Vagina (tissue), 2 donors: ENCODE measurements around the gene ERGIC1.
"Not testable (repeated sequence)": the region's sequence is repeated elsewhere in the genome, so short reads cannot be mapped to it uniquely, and the experiment has no call there.

Experiments used
- CTCF ChIP-seq, 3 experiments: fragments of 450-650 bp in 2 of 3; fragments of 200-600 bp in 1 of 3; sonication (generic) in 1 of 3; IDR thresholded peaks; one replicate each; pipeline ENCODE4 v1.5.1; 2017 to 2019; ENCODE audit warnings: antibody characterized with exemption in 3 of 3, mild to moderate bottlenecking in 2 of 3, moderate library complexity in 2 of 3
- POLR2A ChIP-seq, 2 donors: fragments of 450-650 bp; IDR thresholded peaks; one replicate each; pipeline ENCODE4 v1.6.1; 2017; ENCODE audit warnings: antibody characterized with exemption in 2 of 2, mild to moderate bottlenecking in 2 of 2, moderate library complexity in 2 of 2
- POLR2AphosphoS5 ChIP-seq, 2 donors: sonication (generic); formaldehyde crosslinking; IDR thresholded peaks; one replicate each; pipeline ENCODE4 v1.9.0; 2017; ENCODE audit warnings: antibody characterized with exemption in 2 of 2, mild to moderate bottlenecking in 2 of 2, low read depth in 1 of 2; ENCODE audit not compliant: insufficient read depth in 1 of 2

DNA sequence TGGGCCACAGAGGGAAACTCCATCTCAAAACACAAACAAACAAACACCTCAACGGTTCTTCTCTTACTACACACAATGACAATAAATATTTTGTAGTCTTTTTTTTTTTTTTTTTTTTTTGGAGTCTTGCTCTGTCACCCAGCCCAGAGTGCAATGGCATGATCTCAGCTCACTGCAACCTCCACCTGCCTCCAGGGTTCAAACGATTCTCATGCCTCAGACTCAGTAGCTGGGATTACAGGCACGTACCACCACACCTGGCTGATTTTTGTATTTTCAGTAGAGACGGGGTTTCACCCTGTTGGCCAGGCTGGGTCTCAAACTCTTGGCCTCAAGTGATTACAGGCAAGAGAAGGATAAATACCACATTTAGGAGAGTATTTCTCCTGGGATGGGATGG lies 30.1 kb downstream of the ERGIC1 start:
- not testable (repeated sequence) for TF ChIP-seq POLR2A (IDR thresholded peaks at IDR 0.05); POLR2AphosphoS5 (IDR thresholded peaks at IDR 0.05; ENCODE audit: insufficient read depth in 1 of 2, low read depth in 1 of 2); CTCF (IDR thresholded peaks at IDR 0.05)
